GM23338 (cell line): ENCODE measurements around the gene ANXA3.

Source experiments
- CREB1 ChIP-seq: fragments of 250-450 bp; sonication (Bioruptor Pico); IDR thresholded peaks from 2 replicates; pipeline ENCODE4 v1.5.0; 2020; ENCODE audit warnings: low read depth, mild to moderate bottlenecking, moderate library complexity
- CTCF ChIP-seq, 2 experiments: fragments of 200-600 bp in 1 of 2; sonication (generic) in 1 of 2; conservative IDR thresholded peaks; 2 replicates each; pipeline versions ENCODE4 v1.5.1 to v1.6.1; 2016 to 2017; ENCODE audit warnings: antibody characterized with exemption in 2 of 2, low read depth in 2 of 2, mild to moderate bottlenecking in 2 of 2, moderate library complexity in 1 of 2
- POLR2AphosphoS5 ChIP-seq: IDR thresholded peaks from 2 replicates; pipeline ENCODE4 v1.6.1; 2016; ENCODE audit warnings: antibody characterized with exemption, low read depth

GRCh38 chr4:78642934-78643333, 91.4 kb downstream of the ANXA3 start:
- no peak for TF ChIP-seq POLR2AphosphoS5
- TF ChIP-seq CTCF (conservative IDR thresholded peaks at IDR 0.05; ENCODE audit: low read depth in 2 of 2) = no peak
- no peak for TF ChIP-seq CREB1 (CRISPR knock-in tag)
